LNCaP clone FGC (cell line): ENCODE data around the gene CDC42EP3.

Experiments
- DNase-seq: peaks from one replicate; pipeline ENCODE4 v3.0.0-alpha.2; 2011; ENCODE audit warnings: low read depth
- H3K4me3 ChIP-seq: 2 replicates; pipeline ENCODE4 v1.5.1; 2011; ENCODE audit warnings: mild to moderate bottlenecking, low read depth, low read length, control low read depth
- CTCF ChIP-seq: IDR thresholded peaks from 2 replicates; pipeline ENCODE4 v1.5.1; 2012; ENCODE audit warnings: mild to moderate bottlenecking; ENCODE audit not compliant: control insufficient read depth, insufficient read depth; ENCODE audit errors: extremely low read depth

The CDC42EP3 gene

DNA sequence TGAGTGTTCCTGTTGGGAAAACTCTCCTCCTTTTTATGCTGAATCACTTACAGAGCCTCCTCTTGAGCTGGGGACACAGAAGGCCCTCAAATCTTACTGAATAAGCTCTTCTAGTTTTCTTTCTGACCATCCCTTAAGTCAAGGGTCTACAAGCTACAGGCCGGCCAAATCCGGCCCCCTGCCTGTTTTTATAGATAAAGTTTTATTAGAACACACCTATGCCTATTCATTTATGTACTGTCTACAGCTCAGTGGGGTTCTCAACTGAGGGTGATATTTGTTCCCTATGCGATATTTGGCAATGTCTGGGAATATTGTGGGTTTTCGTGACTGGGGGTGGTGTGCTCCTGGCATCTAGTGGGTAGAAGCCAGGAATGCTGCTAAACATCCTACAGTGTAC is 14.0 kb downstream of the CDC42EP3 start:
- no peak for DNase-seq
- TF ChIP-seq CTCF = no peak
- H3K4me3 ChIP-seq = no peak overlapping the region

GRCh38 chr2:37656512-37657423 is 14.7 kb downstream of the CDC42EP3 start:
- no peak for TF ChIP-seq CTCF
- H3K4me3 ChIP-seq = no peak overlapping the region

DNA sequence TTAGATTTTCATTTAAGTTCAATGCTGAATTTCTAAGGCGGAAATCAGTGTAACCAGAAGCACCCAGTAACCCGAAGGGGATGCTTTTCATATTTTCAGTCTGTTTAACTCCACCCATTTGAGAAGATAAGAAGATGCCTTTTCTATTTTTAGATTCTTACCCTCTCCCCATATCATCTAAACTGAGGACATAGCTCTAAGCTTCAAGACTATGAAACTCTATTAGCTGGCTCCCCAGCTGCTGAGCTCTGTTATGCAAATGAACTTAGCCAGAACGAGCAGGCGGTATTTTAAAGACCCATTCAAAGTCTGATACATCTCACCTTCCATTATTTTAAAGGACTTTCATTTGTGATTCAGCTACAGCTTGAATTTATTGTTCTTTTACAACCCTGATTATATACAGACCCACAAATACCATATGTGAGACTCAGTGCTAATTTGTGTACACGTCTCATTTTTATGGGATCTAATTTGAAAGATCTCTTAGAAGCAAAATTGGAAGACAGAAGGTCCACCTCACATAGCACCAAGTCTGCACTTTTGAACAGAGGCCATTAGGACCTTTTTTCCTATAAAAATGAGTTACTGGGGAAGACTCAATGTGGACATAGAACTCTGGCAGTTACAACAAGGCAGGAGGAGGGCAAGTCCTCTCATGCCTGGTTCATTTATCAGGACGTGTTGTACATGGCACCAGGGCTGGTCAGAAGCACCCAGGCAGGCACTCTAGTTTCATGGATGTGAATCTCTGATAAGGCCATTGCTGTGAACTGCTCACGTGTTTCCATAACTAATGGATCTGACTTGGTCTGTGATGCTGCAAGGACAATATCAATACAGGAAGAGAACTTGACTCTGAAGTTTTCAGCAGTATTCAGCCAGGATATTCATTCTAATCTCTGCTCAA is 16.3 kb downstream of the CDC42EP3 start:
- no peak for TF ChIP-seq CTCF
- no peak overlapping the region for H3K4me3 ChIP-seq
- DNase-seq = no peak

More at GRCh38 chr2:37656512-37657423, 14.7 kb downstream of the CDC42EP3 start:
- no peak for DNase-seq

DNA sequence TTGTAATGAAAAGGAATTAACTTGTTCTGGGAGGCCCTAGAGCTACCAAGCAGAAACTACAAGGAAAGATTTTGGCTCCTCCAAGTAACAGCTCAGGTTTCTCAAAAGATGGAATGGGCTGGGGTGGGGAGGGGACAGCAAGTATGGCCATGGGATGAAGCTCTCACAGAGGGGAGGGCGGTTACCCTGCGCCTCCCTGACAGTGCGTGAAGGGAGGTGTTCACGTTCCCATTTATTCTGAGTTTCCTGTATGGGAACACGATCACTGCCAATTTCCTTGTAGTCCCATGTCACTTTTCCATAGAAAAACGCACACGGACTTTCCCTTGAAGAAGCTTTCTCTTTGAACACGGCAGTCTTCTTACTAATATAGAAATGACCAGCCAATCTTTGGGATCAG is 17.0 kb downstream of the CDC42EP3 start:
- no peak overlapping the region for H3K4me3 ChIP-seq
- TF ChIP-seq CTCF = no peak
- no peak for DNase-seq

- TF ChIP-seq CTCF = no peak
- H3K4me3 ChIP-seq = no peak overlapping the region
- DNase-seq = no peak
These were observed 17.6 kb downstream of the CDC42EP3 start for GRCh38 chr2:37653805-37654378.

GRCh38 chr2:37653093-37653492 is 18.3 kb downstream of the CDC42EP3 start:
- no peak for TF ChIP-seq CTCF
- no peak for DNase-seq
- H3K4me3 ChIP-seq = no peak overlapping the region
